ENCODE data around the gene ORMDL3.

- TF ChIP-seq, protein P1, sequence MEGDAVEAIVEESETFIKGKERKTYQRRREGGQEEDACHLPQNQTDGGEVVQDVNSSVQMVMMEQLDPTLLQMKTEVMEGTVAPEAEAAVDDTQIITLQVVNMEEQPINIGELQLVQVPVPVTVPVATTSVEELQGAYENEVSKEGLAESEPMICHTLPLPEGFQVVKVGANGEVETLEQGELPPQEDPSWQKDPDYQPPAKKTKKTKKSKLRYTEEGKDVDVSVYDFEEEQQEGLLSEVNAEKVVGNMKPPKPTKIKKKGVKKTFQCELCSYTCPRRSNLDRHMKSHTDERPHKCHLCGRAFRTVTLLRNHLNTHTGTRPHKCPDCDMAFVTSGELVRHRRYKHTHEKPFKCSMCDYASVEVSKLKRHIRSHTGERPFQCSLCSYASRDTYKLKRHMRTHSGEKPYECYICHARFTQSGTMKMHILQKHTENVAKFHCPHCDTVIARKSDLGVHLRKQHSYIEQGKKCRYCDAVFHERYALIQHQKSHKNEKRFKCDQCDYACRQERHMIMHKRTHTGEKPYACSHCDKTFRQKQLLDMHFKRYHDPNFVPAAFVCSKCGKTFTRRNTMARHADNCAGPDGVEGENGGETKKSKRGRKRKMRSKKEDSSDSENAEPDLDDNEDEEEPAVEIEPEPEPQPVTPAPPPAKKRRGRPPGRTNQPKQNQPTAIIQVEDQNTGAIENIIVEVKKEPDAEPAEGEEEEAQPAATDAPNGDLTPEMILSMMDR (IDR thresholded peaks at IDR 0.05; ENCODE audit: poor library complexity, severe bottlenecking): no peak
- no peak for TF ChIP-seq POLR2AphosphoS5 (IDR thresholded peaks at IDR 0.05)
These were observed 10.0 kb upstream of the ORMDL3 start for GRCh38 chr17:39937447-39937846.
